WTC11 (cell line): ENCODE results near the gene MKS1. TPM values are rescaled to one million over a fixed set of nuclear protein-coding genes. Genes with fewer than 3 reads are reported as not detected.

ENCODE experiments used
- ATAC-seq: fragments of 200-7000 bp; cut with Tn5 transposase; 2 replicates; pipeline ENCODE4 v1.10.0; 2021; ENCODE audit warnings: mild to moderate bottlenecking, moderate library complexity
- CTCF ChIA-PET: fragments of 300-600 bp; sonication (Branson Sonifier 250); formaldehyde crosslinking; loops from one replicate; lab custom pipeline; 2021; ENCODE audit warnings: antibody characterized with exemption; lab: Charles Lee
- POLR2A ChIA-PET: fragments of 350-600 bp; sonication (Branson Sonifier 250); formaldehyde crosslinking; loops from one replicate; lab custom pipeline; 2021; ENCODE audit warnings: antibody characterized with exemption; lab: Charles Lee
- DNase-seq: peaks from one replicate; pipeline ENCODE4 v3.0.0; 2021; ENCODE audit warnings: low spot score
- H3K27ac Mint-ChIP-seq: 2 replicates; pipeline ENCODE4 v1.8.0; 2021; ENCODE audit warnings: mixed read lengths
- H3K27me3 Mint-ChIP-seq: 2 replicates; pipeline ENCODE4 v1.8.0; 2021; ENCODE audit warnings: low read depth, mild to moderate bottlenecking, moderate library complexity, mixed read lengths
- H3K36me3 Mint-ChIP-seq: 2 replicates; pipeline ENCODE4 v1.8.0; 2021; ENCODE audit warnings: mixed read lengths
- H3K4me1 Mint-ChIP-seq: 2 replicates; pipeline ENCODE4 v1.8.0; 2022; ENCODE audit warnings: mixed read lengths
- H3K4me3 Mint-ChIP-seq: 2 replicates; pipeline ENCODE4 v1.8.0; 2021; ENCODE audit warnings: mild to moderate bottlenecking, moderate library complexity, mixed read lengths
- H3K9me3 Mint-ChIP-seq: 2 replicates; pipeline ENCODE4 v1.8.0; 2021; ENCODE audit warnings: mixed read lengths
- ATF1 ChIP-seq: sonication (generic); formaldehyde crosslinking; IDR thresholded peaks from 2 replicates; pipeline ENCODE4 v1.8.1; 2023; ENCODE audit warnings: mild to moderate bottlenecking, moderate library complexity, missing genetic modification reagents
- CDX4 ChIP-seq: fragments of 250-450 bp; sonication (Bioruptor Pico); IDR thresholded peaks from 2 replicates; pipeline ENCODE4 v1.9.0; 2021; ENCODE audit warnings: moderate library complexity, mild to moderate bottlenecking, inconsistent platforms, borderline replicate concordance
- ESRRA ChIP-seq: sonication (generic); formaldehyde crosslinking; IDR thresholded peaks from 2 replicates; pipeline ENCODE4 v1.8.1; 2022; ENCODE audit warnings: mild to moderate bottlenecking, missing genetic modification reagents, borderline replicate concordance
- FOXJ3 ChIP-seq: sonication (generic); formaldehyde crosslinking; IDR thresholded peaks from 2 replicates; pipeline ENCODE4 v1.9.0; 2021; ENCODE audit warnings: missing genetic modification reagents, mild to moderate bottlenecking, borderline replicate concordance
- JAZF1 ChIP-seq: fragments of 250-450 bp; sonication (Bioruptor Pico); IDR thresholded peaks from 2 replicates; pipeline ENCODE4 v1.9.0; 2021; ENCODE audit warnings: moderate library complexity, mild to moderate bottlenecking, inconsistent platforms
- NR3C1 ChIP-seq: sonication (generic); formaldehyde crosslinking; conservative IDR thresholded peaks from 2 replicates; pipeline ENCODE4 v1.8.1; 2023; ENCODE audit warnings: low read depth, mild to moderate bottlenecking, missing genetic modification reagents
- OVOL2 ChIP-seq: fragments of 250-450 bp; sonication (Bioruptor Pico); IDR thresholded peaks from 2 replicates; pipeline ENCODE4 v1.9.0; 2021; ENCODE audit warnings: mild to moderate bottlenecking, borderline replicate concordance
- RELA ChIP-seq: sonication (generic); formaldehyde crosslinking; IDR thresholded peaks from 2 replicates; pipeline ENCODE4 v1.8.1; 2022; ENCODE audit warnings: missing genetic modification reagents, mild to moderate bottlenecking, borderline replicate concordance
- TEAD1 ChIP-seq: sonication (generic); formaldehyde crosslinking; IDR thresholded peaks from 2 replicates; pipeline ENCODE4 v1.8.0; 2022; ENCODE audit warnings: mild to moderate bottlenecking, missing genetic modification reagents
- TEAD4 ChIP-seq: sonication (generic); formaldehyde crosslinking; IDR thresholded peaks from 2 replicates; pipeline ENCODE4 v1.8.0; 2022; ENCODE audit warnings: mild to moderate bottlenecking, missing genetic modification reagents
- ZNF219 ChIP-seq: sonication (generic); formaldehyde crosslinking; IDR thresholded peaks from 2 replicates; pipeline ENCODE4 v1.8.0; 2023; ENCODE audit warnings: missing genetic modification reagents, mild to moderate bottlenecking, borderline replicate concordance
- ZNF423 ChIP-seq: fragments of 250-450 bp; sonication (Bioruptor Pico); IDR thresholded peaks from 2 replicates; pipeline ENCODE4 v2.1.2; 2022; ENCODE audit warnings: mild to moderate bottlenecking, moderate library complexity
- ZNF512 ChIP-seq: sonication (generic); formaldehyde crosslinking; IDR thresholded peaks from 2 replicates; pipeline ENCODE4 v1.8.1; 2022; ENCODE audit warnings: missing genetic modification reagents, borderline replicate concordance
- total RNA-seq: library from RNA; stranded (reverse); gene quantifications from 3 replicates; pipeline ENCODE4 v1.2.3, GENCODE V29; 2021
- TF ChIP-seq, protein P1 (sequence below): sonication (generic); formaldehyde crosslinking; conservative IDR thresholded peaks from 2 replicates; pipeline ENCODE4 v1.8.1; 2022; ENCODE audit warnings: mild to moderate bottlenecking, missing genetic modification reagents
- TF ChIP-seq, protein P2 (sequence below): sonication (generic); formaldehyde crosslinking; IDR thresholded peaks from 2 replicates; pipeline ENCODE4 v1.8.0; 2022; ENCODE audit warnings: mild to moderate bottlenecking, missing genetic modification reagents
- TF ChIP-seq, protein P3 (sequence below): sonication (generic); formaldehyde crosslinking; IDR thresholded peaks from 2 replicates; pipeline ENCODE4 v1.8.0; 2023; ENCODE audit warnings: mild to moderate bottlenecking, missing genetic modification reagents

The MKS1 gene
- total RNA-seq, 1 experiment from 2014 or later: 24.2 TPM

- TF ChIP-seq ZNF512 (CRISPR knock-in tag): no peak
- no peak for TF ChIP-seq ATF1 (CRISPR knock-in tag)
- no peak for TF ChIP-seq FOXJ3 (CRISPR knock-in tag)
- no peak for TF ChIP-seq TEAD4 (CRISPR knock-in tag)
- TF ChIP-seq CDX4 (CRISPR knock-in tag): no peak
- TF ChIP-seq JAZF1 (CRISPR knock-in tag): no peak
- TF ChIP-seq ZNF219 (CRISPR knock-in tag): no peak
- no peak for TF ChIP-seq OVOL2 (CRISPR knock-in tag)
- TF ChIP-seq RELA (CRISPR knock-in tag): no peak
- TF ChIP-seq, protein P1, sequence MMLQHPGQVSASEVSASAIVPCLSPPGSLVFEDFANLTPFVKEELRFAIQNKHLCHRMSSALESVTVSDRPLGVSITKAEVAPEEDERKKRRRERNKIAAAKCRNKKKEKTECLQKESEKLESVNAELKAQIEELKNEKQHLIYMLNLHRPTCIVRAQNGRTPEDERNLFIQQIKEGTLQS: no peak
- no peak for TF ChIP-seq ESRRA (CRISPR knock-in tag)
Measured at GRCh38 chr17:58191241-58191896, 27.7 kb downstream of the MKS1 start (continued).

- POLR2A ChIA-PET: no interaction called here
- peaks cover 6% of the 10 kb centered on the region; the same call in 1 of the 2 replicates for H3K27me3 Mint-ChIP-seq
- DNase-seq (no peak), ATAC-seq (no peak)
- H3K9me3 Mint-ChIP-seq: no peaks in the 10 kb centered on the region
- no peaks in the 10 kb centered on the region for H3K36me3 Mint-ChIP-seq
- no peak overlapping the region for H3K27ac Mint-ChIP-seq
- TF ChIP-seq, protein P2, sequence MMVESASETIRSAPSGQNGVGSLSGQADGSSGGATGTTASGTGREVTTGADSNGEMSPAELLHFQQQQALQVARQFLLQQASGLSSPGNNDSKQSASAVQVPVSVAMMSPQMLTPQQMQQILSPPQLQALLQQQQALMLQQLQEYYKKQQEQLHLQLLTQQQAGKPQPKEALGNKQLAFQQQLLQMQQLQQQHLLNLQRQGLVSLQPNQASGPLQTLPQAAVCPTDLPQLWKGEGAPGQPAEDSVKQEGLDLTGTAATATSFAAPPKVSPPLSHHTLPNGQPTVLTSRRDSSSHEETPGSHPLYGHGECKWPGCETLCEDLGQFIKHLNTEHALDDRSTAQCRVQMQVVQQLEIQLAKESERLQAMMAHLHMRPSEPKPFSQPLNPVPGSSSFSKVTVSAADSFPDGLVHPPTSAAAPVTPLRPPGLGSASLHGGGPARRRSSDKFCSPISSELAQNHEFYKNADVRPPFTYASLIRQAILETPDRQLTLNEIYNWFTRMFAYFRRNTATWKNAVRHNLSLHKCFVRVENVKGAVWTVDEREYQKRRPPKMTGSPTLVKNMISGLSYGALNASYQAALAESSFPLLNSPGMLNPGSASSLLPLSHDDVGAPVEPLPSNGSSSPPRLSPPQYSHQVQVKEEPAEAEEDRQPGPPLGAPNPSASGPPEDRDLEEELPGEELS (CRISPR knock-in tag): no peak
- TF ChIP-seq, protein P3, sequence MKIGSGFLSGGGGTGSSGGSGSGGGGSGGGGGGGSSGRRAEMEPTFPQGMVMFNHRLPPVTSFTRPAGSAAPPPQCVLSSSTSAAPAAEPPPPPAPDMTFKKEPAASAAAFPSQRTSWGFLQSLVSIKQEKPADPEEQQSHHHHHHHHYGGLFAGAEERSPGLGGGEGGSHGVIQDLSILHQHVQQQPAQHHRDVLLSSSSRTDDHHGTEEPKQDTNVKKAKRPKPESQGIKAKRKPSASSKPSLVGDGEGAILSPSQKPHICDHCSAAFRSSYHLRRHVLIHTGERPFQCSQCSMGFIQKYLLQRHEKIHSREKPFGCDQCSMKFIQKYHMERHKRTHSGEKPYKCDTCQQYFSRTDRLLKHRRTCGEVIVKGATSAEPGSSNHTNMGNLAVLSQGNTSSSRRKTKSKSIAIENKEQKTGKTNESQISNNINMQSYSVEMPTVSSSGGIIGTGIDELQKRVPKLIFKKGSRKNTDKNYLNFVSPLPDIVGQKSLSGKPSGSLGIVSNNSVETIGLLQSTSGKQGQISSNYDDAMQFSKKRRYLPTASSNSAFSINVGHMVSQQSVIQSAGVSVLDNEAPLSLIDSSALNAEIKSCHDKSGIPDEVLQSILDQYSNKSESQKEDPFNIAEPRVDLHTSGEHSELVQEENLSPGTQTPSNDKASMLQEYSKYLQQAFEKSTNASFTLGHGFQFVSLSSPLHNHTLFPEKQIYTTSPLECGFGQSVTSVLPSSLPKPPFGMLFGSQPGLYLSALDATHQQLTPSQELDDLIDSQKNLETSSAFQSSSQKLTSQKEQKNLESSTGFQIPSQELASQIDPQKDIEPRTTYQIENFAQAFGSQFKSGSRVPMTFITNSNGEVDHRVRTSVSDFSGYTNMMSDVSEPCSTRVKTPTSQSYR: no peak
- no peak for TF ChIP-seq OVOL2 (CRISPR knock-in tag)
- no peak for TF ChIP-seq TEAD1 (CRISPR knock-in tag)
- no peak for TF ChIP-seq NR3C1
- no peak for TF ChIP-seq CDX4 (CRISPR knock-in tag)
- no peak for TF ChIP-seq ZNF423
- CTCF ChIA-PET: interaction anchor here (2.6 kb wide), 1 partner anchor 11 kb away, joined by 10 read pairs; no protein-coding TSS in a partner anchor
- H3K4me3 Mint-ChIP-seq: no peak overlapping the region
- peaks cover 9% of the 10 kb centered on the region for H3K4me1 Mint-ChIP-seq
Measured at GRCh38 chr17:58189436-58190146, 29.5 kb downstream of the MKS1 start.
